GM12878 (cell line): Measurements from ENCODE around the gene PDCD1LG2.

ENCODE experiments used
- BRCA1 ChIP-seq: IDR thresholded peaks from 2 replicates; pipeline ENCODE4 v1.6.1; 2011; ENCODE audit warnings: low read depth, low read length, improper control_type of control experiment
- EP300 ChIP-seq, 2 experiments: fragments of 150-350 bp in 1 of 2; IDR thresholded peaks; 2 replicates each; pipeline ENCODE4 v1.6.1; 2011 to 2012; ENCODE audit warnings: low read depth in 2 of 2, low read length in 2 of 2, borderline replicate concordance in 1 of 2, improper control_type of control experiment in 1 of 2, inconsistent platforms in 1 of 2; ENCODE audit not compliant: control insufficient read depth in 1 of 2
- HDAC2 ChIP-seq: fragments of 200-600 bp; sonication (generic); IDR thresholded peaks from 2 replicates; pipeline ENCODE4 v1.6.1; 2017
- SMARCA5 ChIP-seq: fragments of 450-650 bp; IDR thresholded peaks from 2 replicates; pipeline ENCODE4 v1.6.1; 2017; ENCODE audit warnings: mild to moderate bottlenecking
- SRF ChIP-seq, 2 experiments: IDR thresholded peaks; 2 replicates each; pipeline ENCODE4 v1.6.1; 2011; ENCODE audit warnings: low read depth in 2 of 2, low read length in 2 of 2, mild to moderate bottlenecking in 1 of 2, moderate library complexity in 1 of 2
- SUPT20H ChIP-seq: IDR thresholded peaks from 2 replicates; pipeline ENCODE4 v1.6.1; 2011; ENCODE audit warnings: low read depth, mild to moderate bottlenecking, low read length, moderate library complexity, borderline replicate concordance; ENCODE audit not compliant: control insufficient read depth
- ZBTB4 ChIP-seq: fragments of 450-650 bp; formaldehyde crosslinking; IDR thresholded peaks from 2 replicates; pipeline ENCODE4 v1.4.0; 2022; ENCODE audit warnings: mild to moderate bottlenecking, moderate library complexity
- TF ChIP-seq, protein P1 (sequence below), 3 experiments: IDR thresholded peaks in 2 of 3; conservative IDR thresholded peaks in 1 of 3; 2 replicates each; pipeline ENCODE4 v1.5.1; 2011; ENCODE audit warnings: low read depth in 3 of 3, low read length in 3 of 3, mild to moderate bottlenecking in 3 of 3, control low read depth in 2 of 3, moderate library complexity in 2 of 3, inconsistent platforms in 1 of 3, mixed read lengths in 1 of 3; ENCODE audit not compliant: control insufficient read depth in 2 of 3, insufficient read depth in 1 of 3; ENCODE audit errors: extremely low read depth in 1 of 3

DNA sequence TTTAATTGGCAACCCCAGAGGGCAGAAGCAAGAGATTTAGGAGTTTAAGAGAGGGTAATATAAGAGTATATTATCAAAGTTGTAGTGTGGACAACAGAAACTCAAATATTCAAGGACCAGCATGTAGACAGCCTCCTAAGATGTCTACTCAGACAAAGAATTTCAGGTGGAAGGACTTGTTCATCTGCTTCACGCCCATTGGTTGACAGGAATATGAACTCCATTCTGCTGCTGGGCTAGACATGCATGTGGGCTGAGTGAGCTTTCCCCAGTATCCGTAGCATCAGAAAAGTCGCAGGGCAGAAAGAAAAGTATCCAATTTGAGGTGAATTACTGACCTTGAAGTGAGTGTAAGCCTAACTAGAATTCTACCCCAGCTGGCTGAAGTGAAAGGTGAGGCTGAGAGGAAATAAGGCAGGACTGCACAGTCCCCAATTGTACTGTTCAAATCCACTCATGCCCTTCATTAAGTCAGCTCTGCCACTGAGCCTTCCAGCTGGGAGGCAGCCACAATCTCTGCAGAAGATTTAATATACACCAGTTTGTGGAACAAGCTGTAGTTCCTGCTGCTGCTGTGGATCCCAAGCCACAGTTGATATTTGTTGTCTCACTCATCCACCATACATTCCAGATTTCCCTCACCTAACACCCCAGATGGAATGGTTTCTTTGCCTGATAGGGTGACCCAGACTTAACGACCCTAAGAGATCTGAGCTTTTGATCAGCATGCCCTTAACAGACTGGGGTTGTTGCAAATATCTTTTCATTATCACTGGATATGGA lies 41.2 kb downstream of the PDCD1LG2 start:
- TF ChIP-seq HDAC2: no peak
- no peak for TF ChIP-seq SUPT20H
- TF ChIP-seq, protein P1, sequence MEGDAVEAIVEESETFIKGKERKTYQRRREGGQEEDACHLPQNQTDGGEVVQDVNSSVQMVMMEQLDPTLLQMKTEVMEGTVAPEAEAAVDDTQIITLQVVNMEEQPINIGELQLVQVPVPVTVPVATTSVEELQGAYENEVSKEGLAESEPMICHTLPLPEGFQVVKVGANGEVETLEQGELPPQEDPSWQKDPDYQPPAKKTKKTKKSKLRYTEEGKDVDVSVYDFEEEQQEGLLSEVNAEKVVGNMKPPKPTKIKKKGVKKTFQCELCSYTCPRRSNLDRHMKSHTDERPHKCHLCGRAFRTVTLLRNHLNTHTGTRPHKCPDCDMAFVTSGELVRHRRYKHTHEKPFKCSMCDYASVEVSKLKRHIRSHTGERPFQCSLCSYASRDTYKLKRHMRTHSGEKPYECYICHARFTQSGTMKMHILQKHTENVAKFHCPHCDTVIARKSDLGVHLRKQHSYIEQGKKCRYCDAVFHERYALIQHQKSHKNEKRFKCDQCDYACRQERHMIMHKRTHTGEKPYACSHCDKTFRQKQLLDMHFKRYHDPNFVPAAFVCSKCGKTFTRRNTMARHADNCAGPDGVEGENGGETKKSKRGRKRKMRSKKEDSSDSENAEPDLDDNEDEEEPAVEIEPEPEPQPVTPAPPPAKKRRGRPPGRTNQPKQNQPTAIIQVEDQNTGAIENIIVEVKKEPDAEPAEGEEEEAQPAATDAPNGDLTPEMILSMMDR (IDR thresholded peaks at IDR 0.05 in 2 of 3, conservative IDR thresholded peaks at IDR 0.05 in 1 of 3; ENCODE audit: control insufficient read depth in 2 of 3, extremely low read depth in 1 of 3, insufficient read depth in 1 of 3, low read depth in 3 of 3, low read length in 3 of 3): no peak
- no peak for TF ChIP-seq BRCA1
- TF ChIP-seq SRF (IDR thresholded peaks at IDR 0.05; ENCODE audit: low read depth in 2 of 2, low read length in 2 of 2): no peak
- TF ChIP-seq EP300 (IDR thresholded peaks at IDR 0.05; ENCODE audit: borderline replicate concordance in 1 of 2, control insufficient read depth in 1 of 2, low read depth in 2 of 2, low read length in 2 of 2): no peak
- TF ChIP-seq ZBTB4 (CRISPR knock-in tag): no peak
- no peak for TF ChIP-seq SMARCA5
